T-helper 1 cell treated with Interleukin-12 subunit alpha and Interleukin-12 subunit beta and Interleukin-4 antibody, amounts not matched to agents 30 ng/mL and 1 ng/mL, for 36 hours (primary cell): ENCODE measurements around the gene CD48. TPM values are rescaled to one million over a fixed set of nuclear protein-coding genes. Genes with fewer than 3 reads are reported as not detected.
"Not testable (repeated sequence)": the region's sequence is repeated elsewhere in the genome, so short reads cannot be mapped to it uniquely, and the experiment has no call there.

Experiments
- intact Hi-C: fragments of 100-400 bp; cut with micrococcal nuclease; formaldehyde crosslinking; loops from one replicate; pipeline ENCODE4 v1.15.1; 2024
- total RNA-seq: library from RNA; stranded (reverse); gene quantifications from 2 replicates; pipeline ENCODE4 v1.2.3, GENCODE V29; 2022

The CD48 gene
- total RNA-seq, 1 donor from 2014 or later = 235 TPM

DNA sequence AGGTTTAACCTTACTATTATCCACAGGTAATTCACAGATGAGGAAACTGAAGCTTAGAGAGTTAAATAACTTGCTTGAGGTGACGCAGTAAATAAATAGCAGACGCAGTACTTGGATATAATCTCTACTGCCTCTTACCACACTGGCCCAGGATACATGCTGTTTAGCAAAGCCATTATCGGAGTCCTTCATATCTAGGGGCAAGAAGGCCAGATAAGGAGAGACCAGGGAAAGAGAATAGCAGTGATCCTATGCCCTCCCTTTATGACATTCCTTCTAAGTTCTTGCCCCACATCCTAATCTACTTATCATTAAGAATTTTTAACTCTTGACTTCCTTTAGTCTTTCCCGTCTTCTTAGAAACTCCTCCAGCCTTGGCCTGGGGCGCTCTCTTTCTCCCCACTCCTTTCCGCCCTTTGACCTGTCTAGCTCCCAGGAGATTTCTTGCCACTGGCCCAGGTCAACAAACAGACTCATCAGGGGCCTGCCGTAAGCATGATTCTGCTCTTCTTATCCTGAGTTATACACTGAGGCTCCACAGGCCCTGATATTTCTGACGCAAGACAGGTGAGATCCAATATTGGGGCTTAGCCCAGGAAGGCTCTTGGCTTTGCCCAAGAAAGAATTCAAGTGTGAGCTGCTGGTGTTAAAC is 53.3 kb downstream of the CD48 start:
- intact Hi-C loops = no loop called here

DNA sequence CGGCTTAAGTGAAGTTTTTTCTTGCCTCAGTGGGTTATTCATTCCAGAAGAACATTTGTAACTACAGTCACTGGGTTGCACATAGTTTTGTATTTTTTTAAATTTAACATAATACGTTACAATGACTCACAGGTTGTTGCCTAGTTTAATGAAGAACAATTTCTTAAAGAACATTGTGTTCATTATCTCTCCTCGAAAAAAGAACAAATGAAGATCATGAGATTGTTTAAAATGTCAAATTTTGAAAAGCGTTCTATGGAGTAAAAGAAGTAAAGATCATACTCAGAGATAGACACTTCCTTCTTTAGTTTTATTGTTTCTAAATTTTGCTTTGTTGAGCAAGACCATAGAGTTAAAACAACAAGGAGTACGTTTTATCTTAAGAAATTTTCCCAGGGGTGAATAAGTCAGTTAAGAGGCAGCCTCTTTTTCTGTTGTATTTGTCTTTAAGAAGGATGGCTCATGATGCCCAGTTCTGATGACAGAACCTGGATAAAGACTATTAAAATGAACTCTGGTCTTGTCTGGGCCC is 54.3 kb downstream of the CD48 start:
- intact Hi-C loops = no loop called here

DNA sequence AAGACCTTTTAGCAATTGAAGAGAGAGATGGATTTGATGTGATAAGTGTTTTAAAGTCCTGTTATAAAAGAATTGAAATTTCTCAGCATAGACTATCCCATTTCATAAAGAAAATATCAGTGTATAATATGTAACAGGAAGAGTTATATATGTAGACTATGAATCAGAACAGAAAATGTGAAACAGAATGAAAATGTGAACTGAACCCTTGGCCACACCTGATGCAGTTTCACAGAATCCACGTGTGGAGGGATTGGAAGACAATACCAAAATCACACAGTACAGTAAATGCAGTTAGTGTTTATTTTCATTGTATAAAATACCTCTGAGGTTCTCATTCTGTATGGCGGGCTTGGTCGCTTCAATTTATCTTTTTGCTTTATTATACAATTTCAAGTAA is 54.9 kb downstream of the CD48 start:
- intact Hi-C loops = loop anchor here (1.0 kb wide), 1 partner anchor 8 kb away; no protein-coding TSS in a partner anchor

DNA sequence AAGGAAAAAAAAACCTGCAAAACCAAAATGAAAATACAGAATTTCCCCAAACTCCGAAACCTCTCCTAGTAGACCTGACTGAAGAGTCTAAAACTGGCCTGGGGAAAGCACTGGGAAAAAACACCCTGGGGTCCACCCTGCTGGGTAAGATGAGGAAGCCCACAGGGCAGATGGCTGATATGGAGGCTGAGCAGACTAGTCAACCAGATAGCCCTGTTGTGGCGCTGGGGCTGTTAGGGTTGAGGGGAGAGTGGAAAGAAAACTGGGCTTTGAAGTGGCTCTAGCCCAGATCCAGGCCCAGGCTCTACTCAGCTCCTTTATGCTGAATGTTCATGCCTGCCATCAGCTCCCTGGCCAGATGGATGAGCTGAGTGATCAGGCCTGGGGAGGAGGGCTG is 58.0 kb downstream of the CD48 start:
- intact Hi-C loops = no loop called here

DNA sequence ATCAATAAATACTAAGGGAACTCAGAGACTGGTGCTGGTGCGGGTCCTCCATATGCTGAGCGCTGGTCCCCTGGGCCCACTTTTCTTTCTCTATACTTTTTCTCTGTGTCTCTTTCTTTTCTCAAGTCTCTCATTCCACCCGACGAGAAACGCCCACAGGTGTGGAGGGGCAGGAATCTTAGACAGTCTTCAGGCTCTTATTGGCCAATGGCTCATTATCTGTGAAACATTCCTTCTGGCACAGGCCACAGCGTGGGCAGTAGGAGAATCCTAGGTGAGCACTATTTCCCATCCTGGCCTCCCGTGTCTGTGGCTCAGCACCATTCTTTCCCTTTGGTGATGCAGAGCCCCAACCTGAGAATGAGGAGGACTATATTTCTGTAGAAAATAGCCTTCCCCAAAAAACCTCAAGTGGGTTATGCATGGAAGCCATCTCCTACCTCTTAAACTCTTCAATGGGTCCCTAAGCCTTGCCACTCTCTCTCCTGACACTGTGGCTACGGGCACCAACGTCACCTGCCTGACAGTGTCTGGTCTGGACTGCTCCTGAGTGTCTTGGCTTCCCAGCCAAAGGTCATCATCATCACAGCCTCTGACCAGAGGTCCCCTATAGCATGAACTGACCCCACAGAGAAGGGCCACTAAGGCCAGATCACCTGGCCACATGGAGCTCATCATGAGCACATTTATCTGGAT is 58.5 kb downstream of the CD48 start:
- intact Hi-C loops = no loop called here

DNA sequence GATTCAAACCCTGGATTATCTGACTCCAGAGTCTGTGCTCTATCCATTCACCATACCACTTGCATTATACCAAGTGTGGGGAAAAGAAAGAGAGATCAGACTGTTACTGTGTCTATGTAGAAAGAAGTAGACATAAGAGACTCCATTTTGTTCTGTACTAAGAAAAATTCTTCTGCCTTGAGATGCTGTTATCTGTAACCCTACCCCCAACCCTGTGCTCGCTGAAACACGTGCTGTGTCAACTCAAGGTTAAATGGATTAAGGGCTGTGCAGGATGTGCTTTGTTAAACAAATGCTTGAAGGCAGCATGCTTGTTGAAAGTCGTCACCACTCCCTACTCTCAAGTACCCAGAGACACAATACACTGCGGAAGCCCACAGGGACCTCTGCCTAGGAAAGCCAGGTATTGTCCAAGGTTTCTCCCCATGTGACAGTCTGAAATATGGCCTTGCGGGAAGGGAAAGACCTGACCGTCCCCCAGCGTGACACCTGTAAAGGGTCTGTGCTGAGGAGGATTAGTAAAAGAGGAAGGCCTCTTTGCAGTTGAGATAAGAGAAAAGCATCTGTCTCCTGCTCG is 59.5 kb downstream of the CD48 start:
- intact Hi-C loops = not testable (repeated sequence)

DNA sequence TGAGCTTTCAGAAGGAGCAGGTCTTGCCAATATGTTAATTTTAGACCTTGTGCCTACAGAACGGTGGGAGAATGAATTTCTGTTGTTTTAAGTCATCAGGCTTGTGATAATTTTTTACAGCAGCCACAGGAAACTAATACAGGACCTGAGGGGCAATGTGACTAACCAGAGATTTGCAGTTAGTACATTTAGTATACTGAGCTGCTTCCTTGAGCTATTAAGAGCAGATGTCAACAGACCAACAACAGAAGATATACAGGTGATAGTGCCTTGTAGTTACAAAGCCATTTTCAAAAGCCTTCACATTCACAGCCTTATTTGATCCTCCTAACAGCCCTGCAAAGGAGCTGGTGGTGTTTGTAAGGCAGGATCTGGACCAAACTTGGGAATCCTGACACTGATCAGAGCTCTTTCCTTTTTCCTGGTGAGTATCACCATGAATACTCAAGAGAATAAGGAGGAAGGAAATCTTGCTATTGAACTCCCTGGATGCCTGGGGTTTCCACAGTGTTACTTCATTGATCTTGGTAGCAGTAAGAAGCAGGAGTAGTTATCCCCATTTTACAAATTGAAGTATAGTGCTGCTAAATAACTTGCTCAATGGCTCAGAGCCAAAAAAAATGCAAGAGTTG is 60.1 kb downstream of the CD48 start:
- intact Hi-C loops = loop anchor here (1.0 kb wide), 2 partner anchors 8 to 12 kb away; no protein-coding TSS in a partner anchor

DNA sequence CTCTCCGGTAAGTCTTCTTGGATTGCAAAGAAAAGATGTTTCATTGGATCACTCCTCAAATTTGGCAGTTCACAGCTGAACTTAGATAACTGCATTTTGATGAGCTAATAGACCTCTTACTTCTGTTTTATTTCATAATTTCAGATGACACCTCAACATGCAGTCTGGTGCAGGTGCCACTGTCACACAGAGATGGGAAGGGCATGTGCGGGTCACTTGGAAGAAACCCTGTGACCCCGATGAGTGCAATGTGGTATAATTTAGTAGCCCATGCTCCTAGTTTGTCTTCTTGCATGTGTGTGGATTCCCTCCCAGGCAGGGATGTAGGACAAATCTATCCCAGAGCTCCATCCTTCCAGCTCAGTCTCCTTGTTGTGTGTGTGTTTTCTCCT is 64.3 kb downstream of the CD48 start:
- intact Hi-C loops = loop anchor here (1.0 to 5.0 kb wide), 3 partner anchors 9 to 550 kb away; partner anchors contain the start of gene IGSF8

DNA sequence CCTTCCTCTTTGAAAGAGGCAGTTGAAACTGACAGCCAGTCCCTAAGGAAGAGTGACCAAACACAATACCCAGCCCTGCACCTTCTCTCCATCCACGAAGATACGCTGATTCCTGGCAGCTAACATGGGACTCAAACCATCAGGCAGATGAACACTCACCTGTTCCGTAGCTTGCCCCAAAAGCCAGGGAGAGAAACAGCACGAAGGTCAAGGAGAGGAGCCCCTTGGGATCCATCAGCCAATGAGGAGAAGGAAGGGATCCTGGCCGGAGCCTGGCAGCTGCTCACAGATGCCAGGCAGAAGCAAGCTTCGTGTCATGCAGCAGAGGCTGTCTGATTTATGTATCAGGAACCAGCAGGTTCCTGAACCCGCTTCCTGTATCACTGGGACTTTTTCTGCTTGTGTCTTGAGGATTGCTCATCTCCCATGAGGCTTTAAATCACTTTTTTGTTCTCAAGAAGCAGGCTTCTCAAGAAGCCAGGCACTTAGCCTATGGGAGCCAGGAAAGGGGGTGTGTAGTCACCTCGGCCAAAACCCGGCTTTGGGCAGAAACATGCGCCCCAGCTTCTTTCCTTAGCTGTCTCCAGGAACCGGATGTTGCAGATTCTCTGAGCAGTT is 64.8 kb downstream of the CD48 start, which contains the start of gene SLAMF1:
TSS of gene SLAMF1 (minus strand) at position 334 of the 618 bp plus-strand sequence. CDS start at position 235, 99 bp downstream.
- intact Hi-C loops = loop anchor here (1.0 to 5.0 kb wide), 4 partner anchors 9 to 550 kb away; partner anchors contain the start of gene IGSF8

DNA sequence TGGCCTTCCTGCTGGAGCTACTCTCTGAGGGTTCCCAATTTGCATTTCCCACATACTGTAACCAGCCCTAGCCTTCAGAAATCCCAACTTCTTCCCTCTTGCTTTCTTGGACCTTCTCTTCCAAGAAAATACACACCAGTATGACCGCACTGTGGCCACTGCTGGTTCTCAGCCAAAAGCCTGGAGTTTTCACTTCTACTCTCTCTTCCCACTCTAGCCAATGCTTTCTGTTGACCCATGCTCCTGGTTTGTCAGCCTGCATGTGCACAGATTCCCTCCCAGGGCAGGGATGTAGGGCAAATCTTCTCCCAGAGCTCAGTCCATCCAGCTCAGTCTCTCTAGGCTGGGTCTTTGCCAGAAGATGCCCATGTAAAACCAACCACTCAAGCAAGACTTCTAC is 65.4 kb downstream of the CD48 start:
- intact Hi-C loops = loop anchor here (1.0 to 5.0 kb wide), 2 partner anchors 18 to 549 kb away; partner anchors contain the start of gene IGSF8

DNA sequence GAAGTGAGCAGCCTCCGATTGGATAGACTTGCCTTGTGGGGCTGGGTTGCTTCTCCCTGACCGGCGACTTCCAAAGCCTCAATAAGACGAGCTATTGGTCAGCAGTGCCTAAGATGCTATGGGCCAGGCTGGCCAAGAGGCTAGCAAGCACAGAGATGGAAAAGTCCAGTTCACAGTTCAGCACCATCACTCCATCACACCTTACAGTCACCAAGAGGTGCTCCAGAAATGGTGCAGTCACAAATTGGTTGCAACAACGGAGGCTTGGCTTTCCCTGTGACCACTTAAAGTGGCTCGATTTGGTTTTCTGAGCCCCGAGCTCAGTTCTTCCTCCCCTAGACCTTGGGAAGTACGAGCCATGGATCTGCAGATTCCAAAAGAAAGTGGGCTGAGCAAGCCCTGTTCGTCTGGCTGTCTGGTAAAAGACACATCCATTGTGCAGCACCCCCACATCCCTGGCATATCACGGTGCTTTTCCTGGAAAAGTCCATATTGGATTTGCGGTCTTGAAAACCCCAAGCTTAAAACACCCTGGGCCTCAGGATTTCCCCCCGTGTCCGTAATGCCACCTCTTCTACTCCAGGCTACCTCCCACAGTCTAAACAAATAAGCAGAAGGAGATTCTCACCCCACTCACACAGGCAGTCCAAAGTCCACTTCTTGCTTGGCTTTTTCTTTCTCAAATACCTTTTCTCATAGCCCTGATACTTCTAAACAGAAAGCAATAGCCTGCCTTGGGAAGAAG is 66.1 kb downstream of the CD48 start:
- intact Hi-C loops = loop anchor here (1.0 to 5.0 kb wide), 2 partner anchors 19 to 548 kb away; partner anchors contain the start of gene IGSF8

DNA sequence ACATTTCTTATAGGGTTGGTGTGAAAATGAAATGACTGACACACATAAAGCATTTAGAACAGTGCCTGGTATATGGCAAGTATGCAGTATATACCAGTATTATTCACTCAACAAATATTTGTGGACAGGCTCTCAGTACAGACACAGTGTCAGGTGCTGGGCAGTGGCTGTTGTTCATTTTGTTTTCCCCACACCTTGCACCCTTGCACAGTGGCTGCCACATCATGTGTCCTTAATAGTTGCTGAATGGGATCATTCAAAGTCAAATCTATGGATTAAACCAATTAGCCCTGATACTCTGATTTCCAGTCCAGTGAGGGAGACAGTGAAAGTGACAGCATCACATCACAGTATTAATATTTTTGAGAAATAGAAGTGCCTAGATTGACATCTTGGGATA is 67.2 kb downstream of the CD48 start:
- intact Hi-C loops = no loop called here

DNA sequence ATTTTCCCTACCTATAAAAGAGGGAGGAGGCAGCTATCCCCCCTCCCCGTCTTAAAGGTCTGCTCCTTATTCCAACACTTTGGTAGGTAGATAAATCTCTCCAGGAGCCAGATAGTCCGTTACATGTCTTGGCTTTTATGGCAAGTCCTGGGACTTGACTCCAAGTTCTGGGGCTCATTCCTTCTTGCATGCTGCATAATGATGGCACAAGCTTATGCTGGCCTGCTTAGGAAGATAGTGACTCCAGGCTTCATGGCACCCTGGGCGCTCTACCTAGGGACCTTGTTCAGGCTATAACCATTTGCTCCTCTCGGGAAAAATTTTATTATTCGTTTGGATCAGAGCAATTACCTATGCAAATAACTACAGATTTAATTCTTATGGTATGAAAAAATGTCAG is 68.5 kb downstream of the CD48 start:
- intact Hi-C loops = loop anchor here (1.0 kb wide), 1 partner anchor 8 kb away; no protein-coding TSS in a partner anchor

DNA sequence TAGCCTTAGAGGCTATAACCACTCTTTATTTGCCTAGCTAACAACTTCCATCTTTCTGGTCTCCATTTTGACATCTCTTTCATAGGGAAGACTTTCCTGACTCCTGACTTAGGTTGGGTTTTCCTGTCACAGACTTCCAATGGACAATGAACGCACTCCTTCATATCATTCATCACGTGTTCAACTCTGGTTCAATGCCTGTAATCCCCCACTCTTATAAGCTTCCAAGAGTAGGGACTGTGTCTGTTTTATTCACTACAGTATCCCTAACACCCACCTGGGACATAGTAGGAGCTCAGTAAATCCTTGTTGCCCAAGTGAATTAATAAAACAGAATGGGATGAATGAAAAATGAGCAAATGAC is 69.4 kb downstream of the CD48 start:
- intact Hi-C loops = no loop called here

DNA sequence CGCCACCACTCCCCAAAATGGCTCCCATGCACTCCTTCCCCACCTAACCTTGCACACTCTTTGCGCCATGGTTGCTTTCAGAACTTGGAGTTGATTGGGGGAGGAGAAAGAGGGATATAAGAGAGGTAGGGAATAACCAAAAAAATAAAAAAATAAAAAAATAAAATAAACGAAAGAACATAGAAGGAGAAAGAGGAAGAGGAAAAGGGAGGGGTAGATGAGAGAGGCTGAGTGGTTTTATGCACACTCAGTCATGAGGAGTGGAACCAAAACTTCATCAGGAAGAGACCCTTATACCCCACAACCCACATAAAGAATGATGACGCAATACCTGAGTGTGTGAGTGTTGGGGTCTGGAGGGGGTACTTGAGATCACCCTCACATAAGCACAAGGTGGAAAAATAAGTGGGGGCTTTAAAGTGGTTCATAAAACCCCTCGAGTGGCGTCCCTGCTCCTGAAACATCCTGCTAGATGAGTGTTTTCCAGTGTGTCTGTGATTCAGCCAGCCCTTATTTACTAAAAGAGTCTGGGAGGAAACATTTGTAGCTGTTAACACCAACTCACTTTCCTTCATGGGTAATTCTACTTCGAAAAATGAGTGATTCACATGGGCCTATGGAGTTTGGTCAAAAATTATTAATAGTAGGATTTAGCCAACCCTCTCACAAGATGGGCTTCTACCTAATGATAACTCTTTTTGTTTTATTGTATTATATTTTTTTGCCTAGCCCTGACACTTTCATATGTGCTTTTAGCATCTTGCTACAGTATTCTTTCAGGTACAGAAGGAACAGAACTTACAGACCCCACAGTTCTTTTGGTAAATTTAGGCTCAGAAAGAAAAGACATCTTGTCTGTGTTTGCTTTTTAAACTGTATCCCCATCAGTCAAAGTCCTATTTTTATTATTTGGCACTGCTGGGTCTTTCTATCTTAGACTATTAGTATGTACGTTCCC is 70.0 kb downstream of the CD48 start:
- intact Hi-C loops = no loop called here

DNA sequence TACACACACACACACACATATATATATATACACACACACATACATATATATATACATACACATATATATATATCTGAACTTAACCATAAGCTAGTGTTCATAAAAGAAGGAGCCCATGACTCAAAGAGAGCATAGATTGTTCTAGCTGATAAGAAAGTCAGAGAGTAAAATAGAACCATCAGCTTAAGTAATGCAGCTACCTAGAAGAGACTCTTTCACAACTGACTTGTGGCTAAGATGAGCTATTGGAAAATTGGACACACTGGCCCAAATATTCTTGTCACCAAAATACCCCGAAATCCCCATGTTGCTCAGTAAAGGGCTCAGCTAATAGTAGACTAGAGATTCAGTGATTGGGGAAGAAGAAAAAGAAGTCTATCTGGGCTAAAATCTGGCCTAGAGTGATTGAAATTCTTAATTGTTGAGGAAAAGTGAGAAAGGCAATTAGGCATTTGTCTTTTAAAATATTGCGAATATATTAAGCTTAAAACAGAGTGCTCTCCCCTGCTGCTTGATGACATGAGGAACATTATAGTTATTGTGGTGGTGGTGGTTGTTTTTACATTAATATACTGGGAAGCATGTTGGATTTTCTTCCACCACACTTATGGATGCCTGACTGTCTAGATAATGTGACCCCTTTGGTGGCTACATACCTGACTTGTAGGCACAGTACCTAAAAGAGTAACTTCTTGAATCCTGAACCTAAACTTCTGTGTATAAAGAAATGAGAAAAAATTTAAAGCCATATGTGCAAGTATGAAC is 71.1 kb downstream of the CD48 start:
- intact Hi-C loops = no loop called here

DNA sequence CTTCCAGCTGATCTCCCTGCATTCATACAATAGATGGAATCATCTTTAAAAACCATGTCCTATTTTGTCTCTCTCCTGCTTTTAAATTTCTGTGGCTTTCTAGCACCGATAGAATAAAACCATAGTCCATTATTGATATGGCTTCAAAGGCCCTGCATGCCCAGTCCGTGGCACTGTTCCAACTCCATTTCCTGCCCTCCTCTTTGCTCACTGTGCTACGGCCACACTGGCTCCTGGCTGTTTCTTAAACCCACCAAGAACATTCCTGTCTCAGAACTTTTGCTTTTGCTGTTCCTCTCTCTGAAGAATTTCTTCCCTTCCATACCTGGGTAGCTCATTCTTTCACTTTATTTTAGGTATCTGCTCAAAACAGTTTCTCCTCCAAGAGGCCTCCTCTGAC is 72.0 kb downstream of the CD48 start:
- intact Hi-C loops = loop anchor here (2.0 kb wide), 2 partner anchors 71 to 479 kb away; partner anchors contain the start of genes CD48, NIT1 and PFDN2

DNA sequence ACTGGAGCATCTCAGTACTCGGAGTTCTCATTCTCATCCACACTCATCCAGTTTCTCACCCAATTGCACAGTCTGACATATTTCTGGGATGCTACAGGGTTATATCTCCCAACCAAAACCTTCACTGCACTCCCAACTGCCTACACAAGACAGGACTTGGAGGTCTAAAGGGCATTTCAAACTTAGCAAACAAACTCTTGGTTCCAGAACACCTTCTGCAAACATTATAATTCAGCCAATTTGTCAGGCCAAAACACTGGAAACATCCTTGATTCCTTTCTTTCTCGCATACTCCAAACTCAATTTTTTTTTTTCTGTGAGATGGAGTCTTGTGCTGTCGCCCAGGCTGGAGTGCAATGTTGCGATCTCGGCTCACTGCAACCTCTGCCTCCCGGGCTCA is 72.7 kb downstream of the CD48 start:
- intact Hi-C loops = loop anchor here (1.0 to 2.0 kb wide), 5 partner anchors 8 to 480 kb away; partner anchors contain the start of genes CD48, NIT1, PFDN2 and SLAMF1
